RWPE2 (cell line): ENCODE measurements around the gene SUSD5.

Experiments used
- ATAC-seq: fragments of 200-7000 bp; cut with Tn5 transposase; 3 replicates; pipeline ENCODE4 v1.9.1; 2021; ENCODE audit warnings: low read depth
- DNase-seq: peaks from one replicate; pipeline ENCODE4 v3.0.0-alpha.2; 2020; ENCODE audit warnings: low spot score
- H3K27ac ChIP-seq: fragments of 450-650 bp; 2 replicates; pipeline ENCODE4 v1.5.1; 2017; ENCODE audit warnings: mild to moderate bottlenecking; ENCODE audit not compliant: poor library complexity, severe bottlenecking
- H3K27me3 ChIP-seq: fragments of 250-450 bp; sonication (Bioruptor Pico); 2 replicates; pipeline ENCODE4 v1.5.1; 2021; ENCODE audit warnings: mild to moderate bottlenecking, moderate library complexity; ENCODE audit not compliant: insufficient read depth, poor library complexity, severe bottlenecking
- H3K36me3 ChIP-seq: fragments of 250-450 bp; sonication (Bioruptor Pico); 2 replicates; pipeline ENCODE4 v1.5.1; 2020; ENCODE audit warnings: low read depth, mild to moderate bottlenecking, moderate library complexity
- H3K4me1 ChIP-seq: fragments of 250-450 bp; sonication (Bioruptor Pico); 2 replicates; pipeline ENCODE4 v1.5.1; 2021; ENCODE audit warnings: mild to moderate bottlenecking, moderate library complexity; ENCODE audit not compliant: insufficient read depth, poor library complexity, severe bottlenecking
- H3K4me3 ChIP-seq: fragments of 250-450 bp; sonication (Bioruptor Pico); 2 replicates; pipeline ENCODE4 v1.5.1; 2021; ENCODE audit warnings: mild to moderate bottlenecking, moderate library complexity; ENCODE audit not compliant: severe bottlenecking
- H3K9me3 ChIP-seq: fragments of 250-450 bp; sonication (Bioruptor Pico); 2 replicates; pipeline ENCODE4 v1.5.1; 2021; ENCODE audit warnings: mild to moderate bottlenecking, moderate library complexity; ENCODE audit not compliant: severe bottlenecking
- TF ChIP-seq, protein P1 (sequence below): fragments of 450-650 bp; IDR thresholded peaks from one replicate; pipeline ENCODE4 v1.5.1; 2017; ENCODE audit warnings: mild to moderate bottlenecking, moderate library complexity; ENCODE audit not compliant: poor library complexity, severe bottlenecking

The SUSD5 gene

DNA sequence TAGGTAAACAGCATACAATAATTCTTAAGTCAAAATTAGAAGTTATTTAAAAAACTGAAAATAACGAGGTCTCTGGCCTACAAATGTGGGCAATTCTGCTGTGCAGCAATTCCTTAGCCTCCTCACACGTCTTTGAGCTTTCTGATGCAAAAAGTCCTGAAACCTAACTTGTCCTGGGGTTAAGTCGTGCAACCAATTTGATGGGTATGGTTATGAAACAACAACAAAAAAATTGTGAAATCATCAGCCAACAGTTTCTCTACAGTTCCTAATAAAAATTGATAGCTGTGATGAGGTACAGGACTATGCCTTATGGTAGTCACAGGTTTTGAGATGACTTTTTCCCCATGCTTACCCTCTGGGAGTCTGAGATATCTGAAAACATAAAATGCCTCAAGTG, 115.1 kb downstream of the SUSD5 start:
- Histone ChIP-seq H3K4me3 (no peak overlapping the region), H3K4me1 (no peaks in the 10 kb centered on the region), H3K27me3 (no peaks in the 10 kb centered on the region), H3K36me3 (no peaks in the 10 kb centered on the region), H3K9me3 (peaks cover 2% of the 10 kb centered on the region), H3K27ac (no peak overlapping the region)
- TF ChIP-seq, protein P1, sequence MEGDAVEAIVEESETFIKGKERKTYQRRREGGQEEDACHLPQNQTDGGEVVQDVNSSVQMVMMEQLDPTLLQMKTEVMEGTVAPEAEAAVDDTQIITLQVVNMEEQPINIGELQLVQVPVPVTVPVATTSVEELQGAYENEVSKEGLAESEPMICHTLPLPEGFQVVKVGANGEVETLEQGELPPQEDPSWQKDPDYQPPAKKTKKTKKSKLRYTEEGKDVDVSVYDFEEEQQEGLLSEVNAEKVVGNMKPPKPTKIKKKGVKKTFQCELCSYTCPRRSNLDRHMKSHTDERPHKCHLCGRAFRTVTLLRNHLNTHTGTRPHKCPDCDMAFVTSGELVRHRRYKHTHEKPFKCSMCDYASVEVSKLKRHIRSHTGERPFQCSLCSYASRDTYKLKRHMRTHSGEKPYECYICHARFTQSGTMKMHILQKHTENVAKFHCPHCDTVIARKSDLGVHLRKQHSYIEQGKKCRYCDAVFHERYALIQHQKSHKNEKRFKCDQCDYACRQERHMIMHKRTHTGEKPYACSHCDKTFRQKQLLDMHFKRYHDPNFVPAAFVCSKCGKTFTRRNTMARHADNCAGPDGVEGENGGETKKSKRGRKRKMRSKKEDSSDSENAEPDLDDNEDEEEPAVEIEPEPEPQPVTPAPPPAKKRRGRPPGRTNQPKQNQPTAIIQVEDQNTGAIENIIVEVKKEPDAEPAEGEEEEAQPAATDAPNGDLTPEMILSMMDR = no peak
- no peak for ATAC-seq
- DNase-seq = no peak

DNA sequence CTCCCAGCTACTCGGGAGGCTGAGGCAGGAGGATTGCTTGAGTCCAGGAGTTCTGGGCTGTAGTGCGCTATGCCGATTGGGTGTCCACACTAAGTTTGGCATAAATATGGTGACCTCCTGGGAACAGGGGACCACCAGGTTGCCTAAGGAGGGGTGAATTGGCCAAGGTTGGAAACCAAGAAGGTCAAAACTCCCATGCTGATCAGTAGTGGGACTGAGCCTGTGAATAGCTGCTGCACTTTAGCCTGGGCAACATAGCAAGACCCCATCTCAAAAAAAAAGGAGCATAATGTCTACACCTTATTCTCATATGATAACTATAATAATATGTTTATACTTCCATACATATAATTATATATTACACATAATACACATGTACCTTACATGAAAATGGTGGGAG, 115.6 kb downstream of the SUSD5 start:
- TF ChIP-seq, protein P1 = no peak
- ATAC-seq = no peak

DNA sequence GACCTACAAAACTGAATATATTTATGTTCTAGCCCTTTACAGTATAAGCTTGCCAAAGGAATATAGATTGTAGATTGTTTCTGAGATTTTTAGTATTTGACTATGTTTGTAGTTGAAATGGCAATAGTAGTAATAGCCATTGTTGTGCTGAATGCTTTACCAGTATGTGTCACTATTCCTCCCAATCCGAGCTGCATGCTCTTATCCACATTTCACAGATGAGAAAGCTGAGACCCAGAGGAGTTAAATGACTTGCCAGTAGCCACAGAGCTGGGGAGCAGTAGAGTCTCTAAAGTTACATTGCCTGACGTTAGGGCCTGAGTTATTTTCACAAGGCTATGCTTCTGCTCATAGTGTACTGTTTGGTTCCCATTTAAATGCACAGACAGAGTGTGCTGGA, 118.4 kb downstream of the SUSD5 start:
- H3K4me3 ChIP-seq = no peak overlapping the region
- H3K27me3 ChIP-seq = no peaks in the 10 kb centered on the region
- TF ChIP-seq, protein P1 = no peak
- no peaks in the 10 kb centered on the region for H3K4me1 ChIP-seq
- H3K27ac ChIP-seq = no peak overlapping the region
- no peak for ATAC-seq
- no peak for DNase-seq
- no peaks in the 10 kb centered on the region for H3K36me3 ChIP-seq
- H3K9me3 ChIP-seq = peaks cover 2% of the 10 kb centered on the region

More for the DNA sequence above, 115.6 kb downstream of the SUSD5 start:
- Histone ChIP-seq H3K27me3 (no peaks in the 10 kb centered on the region), H3K9me3 (peaks cover 2% of the 10 kb centered on the region), H3K27ac (no peak overlapping the region), H3K4me3 (no peak overlapping the region), H3K4me1 (no peaks in the 10 kb centered on the region), H3K36me3 (no peaks in the 10 kb centered on the region)
- no peak for DNase-seq
